ENCODE data around the gene MEX3D. TPM values are rescaled to one million over a fixed set of nuclear protein-coding genes. Genes with fewer than 3 reads are reported as not detected.

Gene MEX3D
- total and polyA plus RNA-seq, 2 of the 4 experiments (the other 2 are of a cell fraction) = 9.1 to 9.6 TPM

- Histone ChIP-seq H2BK5ac (ENCODE audit: low read depth, low read length, poor library complexity, severe bottlenecking) (no peak overlapping the region), H2AFZ (replicated peaks; ENCODE audit: low read length, poor library complexity) (no peak overlapping the region), H4K8ac (ENCODE audit: low read depth in 2 of 2, low read length in 2 of 2) (no peak overlapping the region), H3K4me3 (ENCODE audit: insufficient read depth, low read depth, low read length) (no peak overlapping the region), H2BK20ac (ENCODE audit: low read depth, low read length) (no peak overlapping the region), H4K5ac (ENCODE audit: low read depth, low read length) (no peak overlapping the region), H3K9me1 (ENCODE audit: insufficient read depth, low read length) (peaks cover 4% of the 10 kb centered on the region; the same call in 1 of the 2 replicates), H3K27ac (ENCODE audit: insufficient read depth, low read length) (no peak overlapping the region), H3K23ac (ENCODE audit: low read depth, low read length) (no peak overlapping the region), H3K18ac (ENCODE audit: low read depth, low read length) (no peak overlapping the region), H3K27me3 (ENCODE audit: control insufficient read depth, insufficient read depth, low read length) (peaks cover 12% of the 10 kb centered on the region), H3K14ac (replicated peaks; ENCODE audit: low read depth, low read length) (no peak overlapping the region), H2AK9ac (replicated peaks; ENCODE audit: low read depth, low read length, poor library complexity) (no peak overlapping the region), H2BK15ac (ENCODE audit: low read depth, low read length) (no peak overlapping the region), H3K4me2 (ENCODE audit: low read depth, low read length) (no peak overlapping the region), H3K9ac (ENCODE audit: low read depth, low read length) (no peak overlapping the region), H4K91ac (ENCODE audit: insufficient read depth, low read depth, low read length) (no peak overlapping the region), H3K79me1 (ENCODE audit: low read depth in 1 of 2, low read length in 2 of 2) (no peaks in the 10 kb centered on the region), H3K9me3 (ENCODE audit: control insufficient read depth, insufficient read depth, low read length) (no peaks in the 10 kb centered on the region), H2AK5ac (ENCODE audit: low read depth, low read length) (no peak overlapping the region), H3K4ac (ENCODE audit: low read depth, low read length) (no peak overlapping the region), H3K36me3 (ENCODE audit: control insufficient read depth, insufficient read depth, low read length) (no peaks in the 10 kb centered on the region), H3K4me1 (ENCODE audit: control insufficient read depth, insufficient read depth, low read length) (no peaks in the 10 kb centered on the region; the same call in 1 of the 2 replicates), H2BK120ac (ENCODE audit: low read depth, low read length) (no peak overlapping the region), H4K20me1 (ENCODE audit: insufficient read depth, low read length) (peaks cover 5% of the 10 kb centered on the region; the same call in 1 of the 2 replicates), H3K56ac (ENCODE audit: extremely low read depth, insufficient read depth, low read length) (no peak overlapping the region)
- no peak for DNase-seq
- in situ Hi-C loops (cut with MboI; ENCODE audit: low sequenced_read_pairs) (loop anchor here (25.0 kb wide), 1 partner anchor 258 kb away; no protein-coding TSS in a partner anchor), intact Hi-C loops (cut with micrococcal nuclease) (no loop called here), dilution Hi-C loops (cut with HindIII; ENCODE audit: low sequenced_read_pairs, unreplicated experiment) (no loop called here)
- TF ChIP-seq BHLHE40 (IDR thresholded peaks at IDR 0.05; ENCODE audit: low read depth, low read length) (no peak), POLR2A (IDR thresholded peaks at IDR 0.05; ENCODE audit: low read depth, low read length) (no peak), MXI1 (IDR thresholded peaks at IDR 0.05; ENCODE audit: borderline replicate concordance, low read depth, low read length) (no peak), CHD1 (IDR thresholded peaks at IDR 0.05; ENCODE audit: low read depth, low read length) (no peak), SMC3 (IDR thresholded peaks at IDR 0.05; ENCODE audit: low read depth, low read length) (no peak), ELK1 (IDR thresholded peaks at IDR 0.05; ENCODE audit: borderline replicate concordance, low read depth, low read length) (no peak), RFX5 (IDR thresholded peaks at IDR 0.05; ENCODE audit: low read depth, low read length) (no peak), CEBPB (IDR thresholded peaks at IDR 0.05; ENCODE audit: low read depth, low read length) (no peak), NFE2L2 (IDR thresholded peaks at IDR 0.05; ENCODE audit: low read depth, low read length) (no peak), MAFK (IDR thresholded peaks at IDR 0.05; ENCODE audit: low read depth, low read length) (no peak), MAZ (IDR thresholded peaks at IDR 0.05; ENCODE audit: borderline replicate concordance, low read depth, low read length) (no peak), RAD21 (IDR thresholded peaks at IDR 0.05; ENCODE audit: low read length) (no peak), FOS (IDR thresholded peaks at IDR 0.05; ENCODE audit: low read depth, low read length) (no peak), RCOR1 (IDR thresholded peaks at IDR 0.05; ENCODE audit: insufficient replicate concordance, low read length) (no peak), CTCF (conservative IDR thresholded peaks at IDR 0.05; ENCODE audit: low read depth, low read length) (no peak), USF2 (IDR thresholded peaks at IDR 0.05; ENCODE audit: low read depth, low read length) (no peak)
- CTCF ChIA-PET = no interaction called here
- no peak for ATAC-seq (ENCODE audit: low read depth)
- whole genome bisulfite sequencing, 2 experiments (ENCODE audit: extremely low coverage in 2 of 2, insufficient read length in 1 of 2) = 86% methylated on average over 7 of the region's 16 CpGs; no CpG with 5 or more reads in 1 of the 2 experiments
- no TSS peak for BruUV-seq (replicated peaks)
- POLR2A ChIA-PET (ENCODE audit: unreplicated experiment) = no interaction called here
Measured at GRCh38 chr19:1529430-1529816, 38.7 kb downstream of the MEX3D start.

Data from IMR-90 (cell line).